Naive B cell (primary cell): ENCODE measurements around the gene FH. TPM values are rescaled to one million over a fixed set of nuclear protein-coding genes. Genes with fewer than 3 reads are reported as not detected.

Experiments
- ATAC-seq, 2 donors: fragments of 150-1000 bp; cut with Tn5 transposase; 2 replicates each; pipeline ENCODE4 v1.10.0; 2021; ENCODE audit warnings: low read depth in 2 of 2, mild to moderate bottlenecking in 2 of 2, moderate library complexity in 2 of 2
- DNase-seq: peaks from one replicate; pipeline ENCODE4 v3.0.0; 2022
- H3K27ac Mint-ChIP-seq, 6 donors: one replicate each; pipeline ENCODE4 v1.8.0; 2020 to 2022; ENCODE audit warnings: mild to moderate bottlenecking in 6 of 6, mixed read lengths in 6 of 6, moderate library complexity in 5 of 6, inconsistent platforms in 2 of 6
- H3K27me3 Mint-ChIP-seq, 3 donors: one replicate each; pipeline ENCODE4 v1.8.0; 2021 to 2022; ENCODE audit warnings: mixed read lengths in 3 of 3, mild to moderate bottlenecking in 1 of 3
- H3K36me3 Mint-ChIP-seq, 2 donors: one replicate each; pipeline ENCODE4 v1.8.0; 2020 to 2022; ENCODE audit warnings: mixed read lengths in 2 of 2, inconsistent platforms in 1 of 2, mild to moderate bottlenecking in 1 of 2
- H3K4me1 Mint-ChIP-seq, 3 donors: one replicate each; pipeline ENCODE4 v1.8.0; 2020 to 2022; ENCODE audit warnings: mixed read lengths in 3 of 3, inconsistent platforms in 1 of 3, mild to moderate bottlenecking in 1 of 3, moderate library complexity in 1 of 3
- H3K4me3 Mint-ChIP-seq, 8 donors: one replicate each; pipeline ENCODE4 v1.8.0; 2020 to 2022; ENCODE audit warnings: mild to moderate bottlenecking in 8 of 8, mixed read lengths in 8 of 8, moderate library complexity in 8 of 8, inconsistent platforms in 2 of 8
- H3K9me3 Mint-ChIP-seq, 7 donors: one replicate each; pipeline ENCODE4 v1.8.0; 2020 to 2022; ENCODE audit warnings: mixed read lengths in 7 of 7, mild to moderate bottlenecking in 5 of 7, inconsistent platforms in 2 of 7, moderate library complexity in 1 of 7
- polyA plus RNA-seq, 6 donors: library from polyadenylated mRNA; unstranded; fragments of 300-500 nt; fragmentation: Illumina TruSeq; gene quantifications; one replicate each; pipeline ENCODE4 v1.2.3, GENCODE V29; 2021; ENCODE audit warnings: low read depth in 6 of 6

FH gene
- polyA plus RNA-seq, 6 donors from 2014 or later: 34.4 to 54.2 (median 46.2) TPM

DNA sequence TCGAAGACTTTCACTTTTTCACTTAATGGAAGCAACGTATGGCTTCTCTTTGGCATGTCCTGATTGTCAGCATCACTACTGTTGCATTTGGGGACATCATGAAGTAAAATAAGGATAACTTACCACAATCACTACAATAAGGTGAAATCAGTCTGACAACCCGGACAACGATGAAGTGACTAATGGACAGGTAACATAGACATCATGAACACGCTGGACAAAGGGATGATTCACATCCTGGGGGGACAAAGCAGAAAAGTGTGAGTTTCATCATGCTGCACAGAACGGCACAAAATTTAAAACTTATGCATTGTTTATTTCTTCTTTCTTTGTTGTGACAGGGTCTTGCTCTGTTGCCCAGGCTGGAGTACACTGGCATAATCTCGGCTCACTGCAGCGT lies 53.9 kb downstream of the FH start:
- H3K36me3 Mint-ChIP-seq: no peaks in the 10 kb centered on the region
- no peak for ATAC-seq
- peaks cover 2 to 15% (median 15%) of the 10 kb centered on the region in 3 donors for H3K27me3 Mint-ChIP-seq

DNA sequence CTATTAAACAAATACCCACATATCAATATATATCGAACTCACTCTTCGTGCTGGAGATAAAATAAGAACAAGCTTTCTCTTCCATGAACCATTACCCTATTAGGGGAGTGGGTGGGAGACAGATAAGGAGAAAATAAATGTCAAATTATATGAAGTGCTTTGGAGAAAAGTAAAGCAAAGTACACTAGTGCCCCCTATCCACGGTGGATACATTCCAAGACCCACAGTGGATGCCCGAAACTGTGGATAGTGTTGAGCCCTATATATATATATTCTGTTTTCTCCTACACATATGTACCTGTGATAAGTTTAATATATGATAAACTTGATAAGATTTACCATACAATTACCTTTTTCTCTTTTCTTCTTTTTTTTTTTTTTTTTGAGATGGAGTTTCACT lies 54.6 kb downstream of the FH start:
- no peaks in the 10 kb centered on the region for H3K4me1 Mint-ChIP-seq
- ATAC-seq: no peak
- peaks cover 0 to 3% (median 0%) of the 10 kb centered on the region in 7 donors for H3K9me3 Mint-ChIP-seq
- H3K36me3 Mint-ChIP-seq: no peaks in the 10 kb centered on the region
- no peak overlapping the region for H3K27ac Mint-ChIP-seq
- no peak for DNase-seq
- no peak overlapping the region for H3K4me3 Mint-ChIP-seq
- peaks cover 5 to 13% (median 12%) of the 10 kb centered on the region in 3 donors for H3K27me3 Mint-ChIP-seq

More for the DNA sequence above, 53.9 kb downstream of the FH start:
- H3K9me3 Mint-ChIP-seq: peaks cover 0 to 3% (median 0%) of the 10 kb centered on the region in 7 donors
- H3K4me1 Mint-ChIP-seq: no peaks in the 10 kb centered on the region
- H3K27ac Mint-ChIP-seq: no peak overlapping the region
- no peak overlapping the region for H3K4me3 Mint-ChIP-seq
- DNase-seq: no peak

DNA sequence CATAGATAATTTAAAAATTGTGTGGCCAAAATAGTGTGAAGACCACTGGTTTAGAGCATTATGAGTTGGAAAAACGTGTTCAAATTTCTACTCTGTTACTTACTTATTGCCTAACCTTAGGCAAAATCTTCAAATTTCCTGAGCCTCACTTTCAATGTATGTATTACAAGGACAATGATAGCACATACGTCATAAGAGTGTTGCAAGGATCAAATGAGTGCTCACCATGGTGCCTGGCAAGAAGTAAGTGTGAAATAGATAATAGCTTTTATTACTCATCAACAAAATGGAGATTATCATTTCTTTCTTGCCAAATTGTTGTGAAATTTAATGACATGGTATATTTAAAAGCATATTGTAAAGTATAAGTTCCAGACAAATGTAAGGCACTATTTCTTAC lies 57.2 kb downstream of the FH start:
- H3K27ac Mint-ChIP-seq: no peak overlapping the region
- no peak overlapping the region for H3K4me3 Mint-ChIP-seq
- H3K4me1 Mint-ChIP-seq: no peaks in the 10 kb centered on the region
- no peaks in the 10 kb centered on the region for H3K36me3 Mint-ChIP-seq
- peaks cover 0 to 3% (median 0%) of the 10 kb centered on the region in 7 donors for H3K9me3 Mint-ChIP-seq
- no peak for ATAC-seq
- DNase-seq: no peak
- H3K27me3 Mint-ChIP-seq: peaks cover 8 to 11% (median 10%) of the 10 kb centered on the region in 3 donors

DNA sequence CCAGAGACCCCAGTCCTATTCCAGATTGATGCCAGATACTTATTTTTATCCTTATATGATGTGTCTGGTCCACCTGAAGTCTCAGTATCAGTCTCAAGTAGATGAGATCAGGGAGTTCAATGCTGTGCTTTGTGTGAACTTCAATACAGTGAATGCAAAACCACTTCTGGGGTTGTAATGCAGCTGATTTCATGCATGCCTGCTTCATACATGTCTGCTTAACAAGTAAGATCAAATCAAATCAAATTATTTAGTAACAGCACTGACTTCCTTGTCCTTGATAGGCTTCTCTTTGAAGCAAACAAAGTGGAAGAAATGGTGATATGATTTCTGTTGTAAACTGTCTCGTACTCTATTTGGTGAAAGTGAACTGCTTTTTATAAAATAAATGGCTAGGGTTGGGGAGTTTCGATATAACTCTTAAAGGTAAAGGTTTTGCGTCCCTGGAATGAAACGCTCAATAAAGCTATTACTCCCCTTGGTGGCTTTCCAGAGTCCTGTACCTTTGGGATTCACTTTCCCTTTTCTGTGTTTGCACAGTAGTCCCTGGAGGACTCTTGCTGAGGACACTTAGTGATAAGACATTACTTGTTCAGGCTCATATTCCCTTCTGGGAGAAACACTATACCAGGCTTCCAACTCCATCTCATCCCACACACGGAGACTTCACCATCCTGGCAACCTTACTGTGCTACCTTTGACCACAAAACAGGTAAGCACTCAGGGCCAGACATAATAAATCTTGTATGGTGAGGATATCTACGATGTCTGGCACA lies 59.3 kb downstream of the FH start:
- no peak for DNase-seq
- no peak overlapping the region for H3K27ac Mint-ChIP-seq
- peaks cover 0 to 4% (median 0%) of the 10 kb centered on the region in 7 donors for H3K9me3 Mint-ChIP-seq
- ATAC-seq: no peak
- H3K4me3 Mint-ChIP-seq: no peak overlapping the region
- no peaks in the 10 kb centered on the region for H3K4me1 Mint-ChIP-seq
- peaks cover 7 to 24% (median 12%) of the 10 kb centered on the region in 3 donors for H3K27me3 Mint-ChIP-seq
- no peaks in the 10 kb centered on the region for H3K36me3 Mint-ChIP-seq

DNA sequence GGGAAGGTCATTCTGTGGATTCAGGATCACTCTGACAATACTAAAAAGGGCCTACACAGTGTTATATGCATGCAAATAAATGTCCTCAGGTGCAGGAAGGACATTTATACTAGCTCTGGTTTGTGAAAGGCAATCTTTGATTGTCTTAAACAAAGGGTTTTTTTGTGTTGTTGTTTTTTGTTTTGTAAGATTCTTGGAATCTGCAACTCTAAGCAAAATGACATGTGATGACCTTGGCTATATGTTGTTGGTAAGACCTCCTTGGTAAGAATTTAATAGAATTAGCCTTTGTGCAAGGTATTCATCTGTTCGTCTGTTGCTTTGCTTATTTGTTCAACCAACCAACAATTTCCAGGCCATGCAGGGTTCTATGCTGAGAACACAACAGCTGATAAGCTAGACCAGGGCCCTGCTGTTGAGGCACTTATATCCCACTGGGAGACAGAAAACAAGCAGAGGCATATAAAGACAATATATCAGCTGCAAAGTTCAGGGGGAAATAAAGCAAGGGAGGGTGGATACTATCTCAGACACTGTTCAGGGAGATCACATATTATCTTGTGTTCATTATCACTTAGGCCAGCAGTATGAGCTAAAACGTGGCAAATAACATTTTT lies 60.3 kb downstream of the FH start:
- Mint-ChIP-seq H3K4me1 (no peaks in the 10 kb centered on the region), H3K27me3 (peaks cover 7 to 24% (median 16%) of the 10 kb centered on the region in 3 donors), H3K27ac (no peak overlapping the region), H3K4me3 (no peak overlapping the region), H3K9me3 (peaks cover 0 to 4% (median 0%) of the 10 kb centered on the region in 7 donors), H3K36me3 (no peaks in the 10 kb centered on the region)
- DNase-seq: no peak
- no peak for ATAC-seq

DNA sequence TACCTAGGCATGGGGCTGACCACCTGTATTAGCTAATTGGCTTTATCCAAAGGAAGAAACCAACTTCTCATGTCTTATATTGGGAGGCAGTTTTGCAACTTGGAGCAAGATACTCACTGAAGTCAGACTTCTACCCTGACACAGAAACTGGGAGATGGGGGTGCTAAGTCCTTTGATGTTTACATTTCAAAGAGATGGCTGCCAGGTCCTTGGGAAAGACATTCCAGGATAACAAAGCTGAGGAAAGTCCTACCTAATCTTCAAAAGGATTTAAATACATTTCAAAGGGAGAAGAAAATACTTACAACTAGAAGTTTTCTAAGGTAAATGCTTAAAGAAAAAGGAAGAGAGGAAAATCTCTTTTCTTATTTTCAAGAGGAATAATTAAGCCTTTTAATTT lies 62.1 kb downstream of the FH start:
- H3K27ac Mint-ChIP-seq: no peak overlapping the region
- H3K4me1 Mint-ChIP-seq: no peaks in the 10 kb centered on the region
- no peaks in the 10 kb centered on the region for H3K36me3 Mint-ChIP-seq
- no peak for DNase-seq
- no peak for ATAC-seq
- H3K9me3 Mint-ChIP-seq: peaks cover 0 to 4% (median 0%) of the 10 kb centered on the region in 7 donors
- H3K27me3 Mint-ChIP-seq: peaks cover 0 to 24% (median 20%) of the 10 kb centered on the region in 3 donors
- H3K4me3 Mint-ChIP-seq: no peak overlapping the region

DNA sequence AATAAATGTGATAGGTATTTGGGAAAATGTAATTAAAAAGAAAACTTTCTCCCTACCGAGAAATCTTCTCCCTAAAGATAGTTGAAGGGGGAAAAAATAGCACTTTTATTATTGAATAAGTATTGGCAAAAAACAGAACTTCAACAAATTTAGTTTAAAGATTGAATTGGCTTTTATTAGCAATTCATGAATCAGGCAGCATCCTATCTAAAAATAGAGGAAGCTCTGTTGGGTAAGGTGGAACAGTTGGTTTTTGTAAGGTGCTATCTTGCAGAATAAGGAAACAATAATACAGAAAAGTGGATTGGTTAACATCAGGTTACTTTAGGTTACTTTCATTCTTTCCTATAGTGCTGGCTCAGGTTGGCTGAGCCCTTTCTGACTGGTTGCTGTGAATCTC lies 62.8 kb downstream of the FH start:
- H3K27ac Mint-ChIP-seq: no peak overlapping the region
- no peaks in the 10 kb centered on the region for H3K36me3 Mint-ChIP-seq
- H3K9me3 Mint-ChIP-seq: peaks cover 0 to 4% (median 0%) of the 10 kb centered on the region in 7 donors
- no peak for DNase-seq
- H3K4me1 Mint-ChIP-seq: no peaks in the 10 kb centered on the region
- H3K27me3 Mint-ChIP-seq: peaks cover 0 to 20% (median 20%) of the 10 kb centered on the region in 3 donors
- no peak for ATAC-seq
- H3K4me3 Mint-ChIP-seq: no peak overlapping the region

DNA sequence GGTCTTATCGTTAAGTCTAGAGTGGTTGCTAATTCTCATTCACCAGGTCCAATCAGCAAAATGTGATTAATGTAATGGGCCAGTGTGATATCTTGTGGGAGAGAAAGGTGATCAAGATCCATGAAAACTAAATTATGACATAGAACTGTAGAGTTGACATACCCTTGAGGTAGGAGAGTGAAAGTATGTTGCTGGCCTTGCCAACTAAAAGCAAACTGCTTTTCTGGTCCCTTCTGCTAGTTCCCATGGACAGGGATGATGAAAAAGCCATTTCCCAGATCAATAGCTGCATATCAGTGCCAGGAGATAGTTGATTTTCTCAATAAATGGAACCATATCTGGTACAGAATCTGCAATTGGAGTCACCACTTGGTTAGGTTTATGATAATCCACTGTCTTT lies 65.8 kb downstream of the FH start:
- Mint-ChIP-seq H3K4me3 (no peak overlapping the region), H3K4me1 (peaks cover 0 to 4% (median 0%) of the 10 kb centered on the region in 3 donors), H3K9me3 (peaks cover 0 to 6% (median 0%) of the 10 kb centered on the region in 7 donors), H3K27ac (no peak overlapping the region), H3K27me3 (peaks cover 4 to 24% (median 12%) of the 10 kb centered on the region in 3 donors), H3K36me3 (no peaks in the 10 kb centered on the region)
- DNase-seq: no peak
- no peak for ATAC-seq

DNA sequence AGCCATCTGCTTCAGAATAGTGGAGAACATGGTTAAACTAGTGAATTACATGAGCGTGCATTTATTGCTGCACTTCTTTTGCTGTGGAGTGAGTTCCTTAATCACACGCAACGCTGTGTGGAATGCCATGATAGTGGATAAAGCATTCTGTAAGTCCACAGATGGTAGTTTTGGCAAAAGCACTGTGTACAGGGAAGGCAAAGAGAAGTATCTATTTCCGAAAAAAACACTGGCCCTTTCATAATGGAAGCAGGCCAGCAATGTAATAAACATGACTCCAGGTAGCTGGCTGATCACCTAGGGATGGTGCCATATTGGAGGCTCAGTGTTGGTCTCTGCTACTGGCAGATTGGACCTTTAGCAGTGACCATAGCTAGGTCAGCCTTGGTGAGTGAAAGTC lies 67.6 kb downstream of the FH start:
- H3K4me3 Mint-ChIP-seq: no peak overlapping the region
- peaks cover 0 to 6% (median 2%) of the 10 kb centered on the region in 7 donors for H3K9me3 Mint-ChIP-seq
- peaks cover 0 to 4% (median 0%) of the 10 kb centered on the region in 3 donors for H3K4me1 Mint-ChIP-seq
- no peak overlapping the region for H3K27ac Mint-ChIP-seq
- DNase-seq (no peak), ATAC-seq (no peak)
- no peaks in the 10 kb centered on the region for H3K36me3 Mint-ChIP-seq
- peaks cover 4 to 23% (median 22%) of the 10 kb centered on the region in 3 donors for H3K27me3 Mint-ChIP-seq

Other genes starting within 250 kb of the FH start
- gene RGS7, start 162.6 kb downstream of the FH start, polyA plus RNA-seq: 1 to 10 TPM in 4 of 6 donors, under 1 TPM in 2; 0.29 to 2.9 (median 1.5) TPM
- gene KMO, start 12.6 kb upstream of the FH start, polyA plus RNA-seq: 10 to 100 TPM; 44.0 to 70.6 (median 53.4) TPM
- 10 to 100 TPM in 5 of 6 donors, 1 to 10 TPM in 1; 6.5 to 17.3 (median 15.5) TPM for gene CHML, start 120.6 kb upstream of the FH start, polyA plus RNA-seq
- gene OPN3, start 120.6 kb upstream of the FH start, polyA plus RNA-seq: 100 to 1,000 TPM; 137 to 271 (median 167) TPM
- under 1 TPM in 2 of 6 donors, not detected in 4; 0.14 to 0.41 TPM for gene WDR64, start 132.5 kb upstream of the FH start, polyA plus RNA-seq